Measurements from ENCODE around the gene ADGRV1.
"Not testable (repeated sequence)": the region's sequence is repeated elsewhere in the genome, so short reads cannot be mapped to it uniquely, and the experiment has no call there.

The ADGRV1 gene

GRCh38 chr5:90551376-90551775 is 7.2 kb upstream of the ADGRV1 start:
- DNase-seq (ENCODE audit: low read depth in 2 of 2), result no peak

- DNase-seq (ENCODE audit: low read depth in 2 of 2), result no peak
Observed at GRCh38 chr5:90553711-90554110, 4.9 kb upstream of the ADGRV1 start.

DNA sequence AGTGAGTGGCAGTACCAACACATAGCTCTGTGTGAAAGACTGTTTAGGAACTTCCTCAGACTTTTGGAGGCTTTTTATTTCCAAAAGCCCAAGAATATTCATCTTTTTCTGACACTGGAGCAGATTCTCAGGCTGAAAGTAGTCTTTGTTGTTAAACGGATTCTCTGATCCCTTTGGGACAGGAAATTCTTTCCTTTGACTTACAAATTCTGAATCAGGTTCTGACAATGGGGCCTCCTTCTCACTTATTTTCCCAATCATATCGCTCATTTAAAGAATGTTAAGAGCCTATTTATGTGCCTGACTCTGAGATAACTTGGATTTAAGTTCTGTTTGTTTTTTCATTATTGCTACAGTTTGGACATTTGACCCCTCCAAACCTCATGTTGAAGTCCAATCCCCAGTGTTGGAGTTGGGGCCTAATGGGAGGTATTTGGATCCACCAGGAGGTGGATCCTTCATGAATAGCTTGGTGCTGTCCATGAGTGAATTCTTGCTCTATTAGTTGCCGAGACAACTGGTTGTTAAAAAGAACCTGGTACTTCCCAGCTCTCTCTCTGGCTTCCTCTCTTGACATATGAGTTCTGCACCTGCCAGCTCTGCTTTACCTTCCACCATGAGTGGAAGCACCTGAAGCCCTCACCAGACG is 4.1 kb upstream of the ADGRV1 start:
- DNase-seq (ENCODE audit: low read depth in 2 of 2), result no peak

- DNase-seq (ENCODE audit: low read depth in 2 of 2), result no peak
Observed at GRCh38 chr5:90555666-90556065, 2.9 kb upstream of the ADGRV1 start.

- DNase-seq (ENCODE audit: low read depth in 2 of 2), result no peak
Observed at GRCh38 chr5:90557391-90557790, 1.2 kb upstream of the ADGRV1 start.

DNA sequence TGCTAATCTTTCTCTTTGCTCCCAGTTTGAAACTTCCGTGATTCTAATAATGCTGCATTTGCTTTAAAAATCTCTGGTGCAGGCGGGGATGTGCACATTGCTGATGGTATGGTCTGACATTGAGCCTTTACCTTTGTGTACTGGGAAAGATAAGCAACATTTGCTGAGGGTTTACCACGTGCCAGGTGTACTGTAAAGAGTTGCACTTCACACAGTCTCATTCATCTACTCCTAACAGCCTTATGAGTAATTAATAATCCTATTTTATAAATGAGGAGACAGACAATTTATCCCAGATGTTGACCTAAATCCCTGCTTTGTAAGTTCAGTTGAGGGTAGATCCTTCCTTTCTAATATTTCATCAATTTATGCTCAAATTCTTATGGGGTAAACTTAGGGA is 726 bp upstream of the ADGRV1 start:
- no peak for DNase-seq (ENCODE audit: low read depth in 2 of 2)

- DNase-seq (ENCODE audit: low read depth in 2 of 2), result no peak
Observed at GRCh38 chr5:90560771-90561170, 2.2 kb downstream of the ADGRV1 start.

DNA sequence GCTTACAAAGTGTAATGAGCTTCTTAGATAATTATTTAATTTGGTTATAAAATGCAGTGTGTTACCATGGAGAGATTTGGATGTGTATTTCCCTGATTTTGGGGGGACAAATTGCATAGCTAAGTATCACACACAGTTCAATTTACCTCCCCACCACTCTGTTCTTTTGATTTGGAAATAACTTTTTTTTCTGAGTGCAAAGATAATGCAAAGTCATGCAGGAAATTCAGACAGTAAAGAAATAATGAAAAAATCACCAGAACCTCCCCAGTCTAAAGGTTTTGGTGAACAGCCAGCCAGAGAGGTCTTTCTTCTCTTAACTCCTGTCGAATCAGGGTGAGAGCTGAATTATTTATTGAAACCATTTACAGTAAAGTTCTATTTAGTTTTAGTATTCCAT is 3.2 kb downstream of the ADGRV1 start:
- no peak for DNase-seq (ENCODE audit: low read depth in 2 of 2)

DNA sequence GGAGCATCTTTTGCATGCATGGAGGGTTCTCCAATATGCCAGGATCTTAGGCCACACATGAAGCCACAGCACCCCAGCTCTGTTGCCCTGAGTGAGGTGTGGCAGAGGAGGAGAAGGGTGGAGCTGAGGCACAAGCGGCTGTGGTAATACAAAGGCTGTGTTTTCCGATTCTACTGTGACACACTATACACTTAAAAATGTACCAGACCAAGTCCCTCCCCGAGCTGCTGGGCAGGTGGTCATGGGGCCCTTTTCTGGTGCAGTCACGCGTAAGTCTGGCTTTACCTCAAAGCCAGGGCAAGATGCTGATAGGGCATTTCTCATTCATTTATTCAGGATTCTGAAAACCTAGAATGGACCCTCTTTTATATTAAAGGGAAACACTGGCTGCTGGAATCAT is 3.7 kb downstream of the ADGRV1 start:
- DNase-seq (ENCODE audit: low read depth in 2 of 2), result no peak

DNA sequence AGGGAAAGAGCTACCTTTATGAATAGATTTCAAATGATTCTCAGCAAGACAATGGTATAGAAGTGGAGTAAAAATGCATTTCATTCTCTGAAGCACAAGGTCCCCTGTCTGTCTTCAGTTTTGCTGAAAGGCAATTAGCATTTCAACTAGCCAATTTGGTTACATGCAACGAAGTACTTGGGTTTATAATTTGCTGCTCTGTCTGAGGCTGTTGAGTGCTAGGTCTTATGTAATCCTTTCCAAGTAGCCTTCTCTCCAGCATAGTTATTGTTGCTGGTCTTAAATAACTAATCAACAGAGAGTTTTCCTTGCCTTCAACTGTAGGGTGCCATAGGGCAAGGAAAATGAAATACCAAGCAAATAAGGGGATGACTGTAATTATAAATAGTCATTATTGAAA is 4.5 kb downstream of the ADGRV1 start:
- no peak for DNase-seq (ENCODE audit: low read depth in 2 of 2)

- no peak for DNase-seq (ENCODE audit: low read depth in 2 of 2)
Observed at GRCh38 chr5:90565491-90565890, 6.9 kb downstream of the ADGRV1 start.

DNA sequence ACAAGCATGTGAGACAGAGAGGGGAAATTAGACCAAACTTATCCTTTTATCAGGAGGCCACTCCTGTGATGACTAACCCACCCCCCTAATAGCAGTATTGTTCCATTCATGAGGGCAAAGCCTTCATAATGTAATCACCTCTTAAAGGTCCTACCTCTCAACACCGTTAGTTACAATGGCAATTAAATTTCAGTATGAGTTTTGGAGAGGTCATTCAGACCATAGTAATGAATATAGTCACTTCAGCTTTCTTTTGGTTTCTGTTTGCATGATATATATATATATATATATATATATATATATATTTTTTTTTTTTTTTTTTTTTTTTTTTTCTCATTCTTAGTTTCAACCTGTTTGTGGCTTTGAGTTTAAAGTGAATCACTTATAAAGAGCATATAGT is 10.5 kb downstream of the ADGRV1 start:
- DNase-seq (ENCODE audit: low read depth in 2 of 2), result no peak

GRCh38 chr5:90570034-90570433 is 11.4 kb downstream of the ADGRV1 start:
- DNase-seq (ENCODE audit: low read depth in 2 of 2), result no peak

DNA sequence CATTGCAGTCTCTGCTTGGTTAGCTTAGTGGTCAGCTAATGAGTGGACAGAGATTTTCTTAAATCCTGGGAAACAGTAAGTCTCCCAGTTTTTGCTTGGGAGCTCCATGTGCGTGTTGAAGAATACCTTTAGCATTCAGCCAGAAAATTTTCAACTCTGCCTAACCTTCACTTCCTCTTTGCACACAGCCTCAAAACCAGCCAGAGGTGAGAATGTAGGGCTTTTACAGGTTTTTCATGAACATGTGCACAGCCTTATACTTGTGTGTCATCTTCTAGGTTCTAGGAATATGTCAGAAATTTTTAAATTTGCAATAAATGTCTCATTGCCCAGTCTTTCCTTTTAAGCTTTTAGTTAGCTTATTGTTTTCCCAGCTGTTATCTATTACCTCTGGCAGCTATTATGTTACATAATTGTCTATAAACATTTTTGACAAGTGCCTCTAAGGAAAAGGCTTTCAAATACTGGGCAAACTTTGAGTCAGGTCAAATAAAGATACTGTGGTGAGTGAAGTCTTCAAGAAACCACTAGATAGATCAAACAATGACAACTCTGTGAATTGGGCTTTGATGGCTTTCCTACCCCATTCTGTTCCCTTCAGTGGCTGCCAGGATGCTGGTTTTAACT is 12.7 kb downstream of the ADGRV1 start:
- DNase-seq (ENCODE audit: low read depth in 2 of 2), result no peak

- DNase-seq (ENCODE audit: low read depth in 2 of 2), result no peak
Observed at GRCh38 chr5:90575712-90576111, 17.1 kb downstream of the ADGRV1 start.

DNA sequence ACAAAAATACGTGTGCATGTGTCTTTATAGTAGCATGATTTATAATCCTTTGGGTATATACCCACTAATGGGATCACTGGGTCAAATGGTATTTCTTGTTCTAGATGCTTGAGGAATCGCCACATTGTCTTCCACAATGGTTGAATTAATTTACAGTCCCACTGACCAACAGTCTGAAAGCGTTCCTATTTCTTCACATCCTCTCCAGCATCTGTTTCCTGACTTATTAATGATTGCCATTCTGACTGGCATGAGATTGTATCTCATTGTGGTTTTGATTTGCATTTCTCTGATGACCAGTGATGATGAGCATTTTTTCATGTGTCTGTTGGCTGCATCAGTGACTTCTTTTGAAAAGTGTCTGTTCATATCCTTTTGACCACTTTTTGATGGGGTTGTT is 18.0 kb downstream of the ADGRV1 start:
- DNase-seq (ENCODE audit: low read depth in 2 of 2), result not testable (repeated sequence)

DNA sequence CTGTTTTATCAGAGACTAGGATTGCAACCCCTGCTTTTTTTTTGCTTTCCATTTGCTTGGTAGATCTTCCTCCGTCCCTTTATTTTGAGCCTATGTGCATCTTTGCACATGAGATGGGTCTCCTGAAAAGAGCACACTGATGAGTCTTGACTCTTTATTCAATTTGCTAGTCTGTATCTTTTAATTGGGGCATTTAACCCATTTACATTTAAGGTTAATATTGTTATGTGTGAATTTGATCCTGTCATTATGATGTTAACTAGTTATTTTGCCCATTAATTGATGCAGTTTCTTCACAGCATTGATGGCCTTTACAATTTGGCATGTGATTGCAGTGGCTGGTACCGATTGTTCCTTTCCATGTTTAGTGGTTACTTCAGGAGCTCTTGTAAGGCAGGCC is 21.3 kb downstream of the ADGRV1 start:
- not testable (repeated sequence) for DNase-seq (ENCODE audit: low read depth in 2 of 2)

DNA sequence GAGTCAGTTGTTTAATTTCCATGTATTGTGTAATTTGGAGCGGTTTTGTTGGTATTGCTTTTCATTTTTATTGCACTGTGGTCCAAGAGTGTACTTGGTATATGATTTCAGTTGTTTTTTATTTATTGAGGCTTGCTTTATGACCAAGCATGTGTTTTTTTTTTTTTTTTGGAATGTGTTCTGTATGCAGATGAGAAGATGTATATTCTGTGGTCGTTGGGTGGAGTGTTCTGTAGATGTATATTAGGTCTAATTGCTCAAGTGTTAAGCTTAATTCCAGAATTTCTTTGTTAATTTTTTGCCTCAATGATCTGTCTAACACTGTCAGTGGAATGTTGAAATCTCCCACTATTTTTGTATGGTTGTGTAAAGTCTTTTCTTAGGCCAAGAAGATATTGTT is 23.4 kb downstream of the ADGRV1 start:
- DNase-seq (ENCODE audit: low read depth in 2 of 2), result no peak

- DNase-seq (ENCODE audit: low read depth in 2 of 2), result no peak
Observed at GRCh38 chr5:90585337-90585986, 26.9 kb downstream of the ADGRV1 start.

DNA sequence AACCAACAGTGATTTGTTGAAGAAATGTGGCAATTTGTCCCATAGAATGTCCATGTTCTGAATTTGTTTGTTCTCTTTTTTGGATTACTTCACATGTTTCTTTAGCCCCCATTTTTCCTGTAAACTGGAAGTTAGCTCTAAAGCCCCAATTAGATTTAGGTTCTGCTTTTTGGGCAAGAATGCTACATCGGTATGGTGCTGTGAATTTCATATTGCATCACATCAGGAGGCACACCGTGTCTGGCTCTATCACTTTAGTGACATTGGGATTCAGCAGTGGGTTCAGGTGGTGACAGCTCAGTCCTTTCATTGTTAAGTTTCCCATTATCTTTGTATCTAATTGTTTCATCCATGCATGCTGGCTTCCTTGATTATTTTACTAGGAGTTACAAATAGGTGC is 27.9 kb downstream of the ADGRV1 start:
- DNase-seq (ENCODE audit: low read depth in 2 of 2), result no peak

DNA sequence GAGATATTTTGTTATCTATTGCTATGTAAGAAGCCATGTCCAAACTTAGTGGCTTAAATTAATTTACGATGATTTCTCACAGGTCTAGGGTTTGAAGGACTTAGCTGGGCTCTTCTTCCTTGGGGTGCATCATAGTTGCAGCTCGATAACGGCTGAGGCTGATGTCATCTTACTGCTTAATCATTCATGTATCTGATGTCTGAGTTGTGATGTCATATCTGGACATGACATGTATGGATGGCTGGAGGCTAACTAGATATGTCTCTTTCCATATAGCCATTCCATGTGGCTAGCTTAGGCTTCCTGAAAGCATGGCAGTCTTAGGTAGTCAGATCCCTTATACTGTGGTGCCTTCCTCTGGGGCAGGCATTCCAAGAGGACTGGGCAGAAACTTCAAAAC is 31.6 kb downstream of the ADGRV1 start:
- no peak for DNase-seq (ENCODE audit: low read depth in 2 of 2)

- not testable (repeated sequence) for DNase-seq (ENCODE audit: low read depth in 2 of 2)
Observed at GRCh38 chr5:90593083-90593482, 34.5 kb downstream of the ADGRV1 start.

GRCh38 chr5:90595766-90596165 is 37.2 kb downstream of the ADGRV1 start:
- not testable (repeated sequence) for DNase-seq (ENCODE audit: low read depth in 2 of 2)

Measured in stimulated activated CD8-positive, alpha-beta memory T cell treated with anti-CD3 and anti-CD28 coated beads, Interleukin-7, amount 100 ng/mL, for 1 hour (primary cell).